PC-3 (cell line): ENCODE results near the gene EPB41L4A. TPM values are rescaled to one million over a fixed set of nuclear protein-coding genes. Genes with fewer than 3 reads are reported as not detected.

Source experiments
- ATAC-seq: fragments of 200-7000 bp; cut with Tn5 transposase; 2 replicates; pipeline ENCODE4 v1.9.1; 2020; ENCODE audit warnings: mild to moderate bottlenecking, moderate library complexity
- BruUV-seq: library from RNA; stranded (reverse); fragments of 400-500 nt; replicated peaks from 2 replicates; lab custom pipeline; 2021; lab: Mats Ljungman, UMichigan
- CTCF ChIA-PET: fragments of 300-600 bp; sonication (Branson Sonifier 250); formaldehyde crosslinking; loops from one replicate; lab custom pipeline; 2022; ENCODE audit warnings: antibody characterized with exemption; lab: Charles Lee
- POLR2A ChIA-PET: fragments of 300-600 bp; sonication (Branson Sonifier 250); formaldehyde crosslinking; loops from one replicate; lab custom pipeline; 2022; ENCODE audit warnings: antibody characterized with exemption; ENCODE audit not compliant: unreplicated experiment; lab: Charles Lee
- DNase-seq: peaks from one replicate; pipeline ENCODE4 v3.0.0-alpha.2; 2015
- H2AFZ ChIP-seq: fragments of 300-600 bp; sonication (generic); 2 replicates; pipeline ENCODE4 v1.6.0; 2016; ENCODE audit warnings: antibody characterized with exemption, low read length
- H3F3A ChIP-seq: fragments of 300-600 bp; sonication (generic); one replicate; pipeline ENCODE4 v1.6.0; 2017; ENCODE audit warnings: antibody characterized with exemption, low read length, control low read depth, mild to moderate bottlenecking; ENCODE audit not compliant: unreplicated experiment
- H3K27ac ChIP-seq: fragments of 300-600 bp; sonication (generic); 2 replicates; pipeline ENCODE4 v1.5.1; 2016; ENCODE audit warnings: mild to moderate bottlenecking, low read length
- H3K27me3 ChIP-seq: fragments of 300-600 bp; sonication (generic); 2 replicates; pipeline ENCODE4 v1.6.1; 2016; ENCODE audit warnings: low read length, mixed read lengths
- H3K36me3 ChIP-seq: fragments of 300-600 bp; sonication (generic); 2 replicates; pipeline ENCODE4 v1.6.1; 2016; ENCODE audit warnings: low read depth, mixed run types, low read length, mixed read lengths
- H3K4me1 ChIP-seq: fragments of 300-600 bp; sonication (generic); 2 replicates; pipeline ENCODE4 v1.5.1; 2016; ENCODE audit warnings: low read length; ENCODE audit not compliant: insufficient read depth
- H3K4me2 ChIP-seq: fragments of 300-600 bp; sonication (generic); 2 replicates; pipeline ENCODE4 v1.6.0; 2016; ENCODE audit warnings: low read length
- H3K4me3 ChIP-seq: fragments of 300-600 bp; sonication (generic); 2 replicates; pipeline ENCODE4 v1.5.1; 2016; ENCODE audit warnings: mild to moderate bottlenecking, low read length, mixed read lengths
- H3K79me2 ChIP-seq: fragments of 300-600 bp; sonication (generic); 2 replicates; pipeline ENCODE4 v1.6.1; 2017; ENCODE audit warnings: low read length, mixed read lengths
- H3K9ac ChIP-seq: fragments of 300-600 bp; sonication (generic); 2 replicates; pipeline ENCODE4 v1.6.0; 2016; ENCODE audit warnings: mild to moderate bottlenecking, low read length
- H3K9me2 ChIP-seq: fragments of 300-600 bp; sonication (generic); replicated peaks from 2 replicates; pipeline ENCODE4 v1.6.1; 2016; ENCODE audit warnings: mixed run types, low read length, mixed read lengths
- H3K9me3 ChIP-seq: fragments of 300-600 bp; sonication (generic); 2 replicates; pipeline ENCODE4 v1.6.1; 2016; ENCODE audit warnings: low read length, mixed read lengths
- H4K20me1 ChIP-seq: fragments of 300-600 bp; sonication (generic); 2 replicates; pipeline ENCODE4 v1.6.1; 2016; ENCODE audit warnings: low read length, mixed read lengths
- CTCF ChIP-seq: fragments of 300-600 bp; sonication (generic); conservative IDR thresholded peaks from 2 replicates; pipeline ENCODE4 v1.5.1; 2017; ENCODE audit warnings: antibody characterized with exemption, low read depth, mild to moderate bottlenecking, low read length
- EZH2 ChIP-seq: fragments of 300-600 bp; sonication (generic); IDR thresholded peaks from one replicate; pipeline ENCODE4 v1.6.1; 2017; ENCODE audit warnings: antibody characterized with exemption, mild to moderate bottlenecking, low read length; ENCODE audit not compliant: unreplicated experiment
- EZH2phosphoT487 ChIP-seq: fragments of 300-600 bp; sonication (generic); IDR thresholded peaks from 2 replicates; pipeline ENCODE4 v1.6.1; 2018; ENCODE audit warnings: mild to moderate bottlenecking, antibody characterized with exemption, low read length, borderline replicate concordance
- intact Hi-C: fragments of 100-400 bp; cut with micrococcal nuclease; formaldehyde crosslinking; loops from 2 replicates; pipeline ENCODE4 v1.9.0; 2023
- total RNA-seq: library from RNA; depleted of rRNA; stranded (reverse); fragments of >200 nt; gene quantifications from 2 replicates; pipeline ENCODE4 v1.2.3, GENCODE V29; 2014

Gene EPB41L4A
- total RNA-seq, 1 experiment from 2014 or later, result not detected

GRCh38 chr5:112279082-112279481 is 140.0 kb downstream of the EPB41L4A start:
- H3K9me3 ChIP-seq, result no peaks in the 10 kb centered on the region
- TF ChIP-seq CTCF (no peak), EZH2 (no peak), EZH2phosphoT487 (no peak)
- H3F3A ChIP-seq, result no peaks in the 10 kb centered on the region
- no peaks in the 10 kb centered on the region for H4K20me1 ChIP-seq
- ChIA-PET POLR2A (no interaction called here), CTCF (no interaction called here)
- H3K4me3 ChIP-seq, result no peak overlapping the region
- H3K9ac ChIP-seq, result no peak overlapping the region
- H3K27ac ChIP-seq, result no peak overlapping the region
- DNase-seq (no peak), ATAC-seq (no peak)
- H3K4me2 ChIP-seq, result no peak overlapping the region
- H3K9me2 ChIP-seq, result no peaks in the 10 kb centered on the region
- H3K4me1 ChIP-seq, result no peaks in the 10 kb centered on the region
- H3K27me3 ChIP-seq, result peaks cover 90% of the 10 kb centered on the region
- no TSS peak for BruUV-seq
- no peak overlapping the region for H2AFZ ChIP-seq
- intact Hi-C loops, result no loop called here
- H3K36me3 ChIP-seq, result no peaks in the 10 kb centered on the region
- no peaks in the 10 kb centered on the region for H3K79me2 ChIP-seq

GRCh38 chr5:112276991-112277390 is 142.1 kb downstream of the EPB41L4A start:
- Histone ChIP-seq H3K36me3 (no peaks in the 10 kb centered on the region), H3K27me3 (peaks cover 86% of the 10 kb centered on the region), H3K79me2 (no peaks in the 10 kb centered on the region), H3K9ac (no peak overlapping the region), H2AFZ (no peak overlapping the region), H3K4me3 (no peak overlapping the region), H3K4me2 (no peak overlapping the region), H3K27ac (no peak overlapping the region), H3K9me2 (no peaks in the 10 kb centered on the region), H4K20me1 (no peaks in the 10 kb centered on the region), H3K4me1 (no peaks in the 10 kb centered on the region), H3F3A (no peaks in the 10 kb centered on the region), H3K9me3 (no peaks in the 10 kb centered on the region)
- ATAC-seq (no peak), DNase-seq (no peak)
- no TSS peak for BruUV-seq
- CTCF ChIA-PET, result no interaction called here
- intact Hi-C loops, result no loop called here
- TF ChIP-seq EZH2 (no peak), CTCF (no peak), EZH2phosphoT487 (no peak)
- POLR2A ChIA-PET, result no interaction called here

GRCh38 chr5:112275671-112276070 is 143.4 kb downstream of the EPB41L4A start:
- Histone ChIP-seq H3K9ac (no peak overlapping the region), H3K4me1 (no peaks in the 10 kb centered on the region), H3K4me3 (no peak overlapping the region), H3K79me2 (no peaks in the 10 kb centered on the region), H3K27ac (no peak overlapping the region), H3K4me2 (no peak overlapping the region), H3K27me3 (peaks cover 73% of the 10 kb centered on the region), H2AFZ (no peak overlapping the region), H3F3A (no peaks in the 10 kb centered on the region), H3K36me3 (no peaks in the 10 kb centered on the region), H4K20me1 (no peaks in the 10 kb centered on the region), H3K9me3 (no peaks in the 10 kb centered on the region), H3K9me2 (no peaks in the 10 kb centered on the region)
- TF ChIP-seq EZH2phosphoT487, result no peak
- no peak for TF ChIP-seq EZH2
- TF ChIP-seq CTCF, result no peak
- ChIA-PET POLR2A (no interaction called here), CTCF (no interaction called here)
- ATAC-seq, result no peak
- DNase-seq, result no peak
- BruUV-seq, result no TSS peak
- intact Hi-C loops, result no loop called here
